GM18867 (cell line): ENCODE data around the gene MAPT.

Experiments
- ATAC-seq: cut with Tn5 transposase; IDR thresholded peaks from one replicate; pipeline ENCODE4 v1.9.1; 2021; ENCODE audit warnings: mild to moderate bottlenecking, moderate library complexity; ENCODE audit not compliant: unreplicated experiment

Gene MAPT

DNA sequence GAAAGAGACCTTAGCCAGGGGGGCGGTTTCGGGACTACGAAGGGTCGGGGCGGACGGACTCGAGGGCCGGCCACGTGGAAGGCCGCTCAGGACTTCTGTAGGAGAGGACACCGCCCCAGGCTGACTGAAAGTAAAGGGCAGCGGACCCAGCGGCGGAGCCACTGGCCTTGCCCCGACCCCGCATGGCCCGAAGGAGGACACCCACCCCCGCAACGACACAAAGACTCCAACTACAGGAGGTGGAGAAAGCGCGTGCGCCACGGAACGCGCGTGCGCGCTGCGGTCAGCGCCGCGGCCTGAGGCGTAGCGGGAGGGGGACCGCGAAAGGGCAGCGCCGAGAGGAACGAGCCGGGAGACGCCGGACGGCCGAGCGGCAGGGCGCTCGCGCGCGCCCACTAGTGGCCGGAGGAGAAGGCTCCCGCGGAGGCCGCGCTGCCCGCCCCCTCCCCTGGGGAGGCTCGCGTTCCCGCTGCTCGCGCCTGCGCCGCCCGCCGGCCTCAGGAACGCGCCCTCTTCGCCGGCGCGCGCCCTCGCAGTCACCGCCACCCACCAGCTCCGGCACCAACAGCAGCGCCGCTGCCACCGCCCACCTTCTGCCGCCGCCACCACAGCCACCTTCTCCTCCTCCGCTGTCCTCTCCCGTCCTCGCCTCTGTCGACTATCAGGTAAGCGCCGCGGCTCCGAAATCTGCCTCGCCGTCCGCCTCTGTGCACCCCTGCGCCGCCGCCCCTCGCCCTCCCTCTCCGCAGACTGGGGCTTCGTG, at the start of gene MAPT:
MAPT (plus strand) TSS at position 533 of the 763 bp plus-strand sequence. CDS start 67,784 bp downstream, outside the sequence.
- ATAC-seq, result peak; percentile 74

DNA sequence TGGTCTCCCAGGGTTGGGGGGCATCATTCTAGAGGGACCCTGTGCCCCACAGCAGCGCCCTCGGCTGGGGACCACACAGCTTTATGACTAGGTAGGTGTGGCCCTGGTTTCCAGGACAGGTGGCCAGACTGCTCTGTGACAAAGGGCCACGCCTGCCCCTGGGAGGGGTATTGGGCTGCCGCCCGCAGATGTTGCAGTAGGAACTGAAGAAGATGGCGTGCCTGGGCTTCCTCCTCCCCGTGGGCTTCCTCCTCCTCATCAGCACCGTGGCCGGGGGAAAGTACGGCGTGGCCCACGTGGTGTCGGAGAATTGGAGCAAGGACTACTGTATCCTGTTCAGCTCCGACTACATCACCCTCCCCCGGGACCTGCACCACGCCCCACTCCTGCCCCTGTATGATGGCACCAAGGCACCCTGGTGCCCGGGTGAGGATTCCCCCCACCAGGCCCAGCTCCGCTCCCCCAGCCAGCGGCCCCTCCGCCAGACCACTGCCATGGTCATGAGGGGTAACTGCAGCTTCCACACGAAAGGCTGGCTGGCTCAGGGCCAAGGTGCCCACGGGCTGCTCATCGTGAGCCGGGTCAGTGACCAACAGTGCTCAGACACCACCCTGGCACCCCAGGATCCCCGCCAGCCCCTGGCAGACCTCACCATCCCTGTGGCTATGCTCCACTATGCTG, 49.5 kb upstream of the MAPT start, which contains the start of gene SPPL2C:
SPPL2C (plus strand) TSS at position 187 of the 681 bp plus-strand sequence; CDS start at position 213, 26 bp downstream.
- ATAC-seq, result no peak

DNA sequence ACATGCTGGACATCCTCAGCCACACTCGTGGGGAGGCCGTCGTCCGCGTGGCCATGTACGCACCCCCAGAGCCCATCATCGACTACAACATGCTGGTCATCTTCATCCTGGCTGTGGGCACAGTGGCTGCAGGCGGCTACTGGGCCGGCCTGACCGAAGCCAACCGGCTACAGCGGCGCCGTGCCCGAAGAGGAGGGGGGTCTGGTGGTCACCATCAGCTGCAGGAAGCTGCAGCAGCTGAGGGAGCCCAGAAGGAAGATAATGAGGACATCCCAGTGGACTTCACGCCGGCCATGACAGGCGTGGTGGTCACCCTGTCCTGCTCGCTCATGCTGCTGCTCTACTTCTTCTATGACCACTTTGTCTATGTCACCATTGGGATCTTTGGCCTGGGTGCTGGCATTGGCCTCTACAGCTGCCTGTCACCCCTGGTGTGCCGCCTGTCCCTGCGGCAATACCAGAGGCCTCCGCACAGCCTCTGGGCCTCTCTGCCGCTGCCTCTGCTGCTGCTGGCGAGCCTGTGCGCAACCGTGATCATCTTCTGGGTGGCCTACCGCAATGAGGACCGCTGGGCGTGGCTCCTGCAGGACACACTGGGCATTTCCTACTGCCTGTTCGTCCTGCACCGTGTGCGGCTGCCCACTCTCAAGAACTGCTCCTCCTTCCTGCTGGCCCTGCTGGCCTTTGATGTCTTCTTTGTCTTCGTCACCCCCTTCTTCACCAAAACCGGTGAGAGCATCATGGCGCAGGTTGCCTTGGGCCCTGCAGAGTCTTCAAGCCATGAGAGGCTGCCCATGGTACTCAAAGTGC, 48.8 kb upstream of the MAPT start:
- no peak for ATAC-seq

DNA sequence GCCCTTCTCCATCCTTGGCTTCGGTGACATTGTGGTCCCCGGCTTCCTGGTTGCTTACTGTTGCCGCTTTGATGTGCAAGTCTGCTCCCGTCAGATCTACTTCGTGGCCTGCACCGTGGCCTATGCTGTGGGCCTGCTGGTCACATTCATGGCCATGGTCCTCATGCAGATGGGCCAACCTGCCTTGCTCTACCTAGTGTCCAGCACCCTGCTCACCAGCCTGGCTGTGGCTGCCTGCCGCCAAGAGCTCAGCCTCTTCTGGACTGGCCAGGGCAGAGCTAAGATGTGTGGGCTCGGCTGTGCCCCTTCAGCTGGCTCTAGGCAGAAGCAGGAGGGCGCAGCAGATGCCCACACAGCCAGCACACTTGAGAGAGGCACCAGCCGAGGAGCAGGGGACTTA, 48.1 kb upstream of the MAPT start:
- no peak for ATAC-seq

DNA sequence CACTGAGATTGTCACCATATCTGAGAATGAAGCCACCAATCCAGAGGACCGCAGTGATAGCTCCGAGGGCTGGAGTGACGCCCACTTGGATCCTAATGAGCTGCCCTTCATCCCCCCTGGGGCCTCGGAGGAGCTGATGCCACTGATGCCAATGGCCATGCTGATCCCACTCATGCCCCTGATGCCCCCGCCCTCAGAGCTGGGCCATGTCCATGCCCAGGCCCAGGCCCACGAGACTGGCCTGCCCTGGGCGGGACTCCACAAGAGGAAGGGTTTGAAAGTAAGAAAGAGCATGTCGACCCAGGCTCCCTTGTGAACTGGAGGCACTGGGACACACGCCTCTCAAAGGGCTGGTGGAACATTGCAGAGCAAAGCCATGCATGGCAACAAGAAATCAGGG, 47.7 kb upstream of the MAPT start:
- ATAC-seq, result no peak

DNA sequence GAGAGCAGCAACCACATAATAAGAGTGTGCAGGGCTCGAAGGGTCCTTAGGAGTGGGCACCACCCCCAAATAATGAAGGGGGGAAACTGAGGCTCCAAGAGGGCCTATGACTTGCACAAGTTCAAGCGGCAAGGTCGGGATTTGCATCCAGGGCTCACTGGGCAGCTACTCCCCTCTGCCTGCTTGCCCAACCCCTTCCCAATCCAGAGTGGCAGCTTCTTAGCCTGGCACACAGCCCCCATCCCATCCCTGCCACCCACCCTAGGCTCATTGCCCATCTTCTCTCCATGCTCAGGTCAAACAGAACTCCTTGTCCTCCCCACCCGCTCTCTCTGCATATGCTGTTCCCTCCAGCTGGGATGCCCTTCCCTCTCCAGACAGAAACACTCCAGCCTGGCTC, 47.3 kb upstream of the MAPT start:
- ATAC-seq, result no peak

DNA sequence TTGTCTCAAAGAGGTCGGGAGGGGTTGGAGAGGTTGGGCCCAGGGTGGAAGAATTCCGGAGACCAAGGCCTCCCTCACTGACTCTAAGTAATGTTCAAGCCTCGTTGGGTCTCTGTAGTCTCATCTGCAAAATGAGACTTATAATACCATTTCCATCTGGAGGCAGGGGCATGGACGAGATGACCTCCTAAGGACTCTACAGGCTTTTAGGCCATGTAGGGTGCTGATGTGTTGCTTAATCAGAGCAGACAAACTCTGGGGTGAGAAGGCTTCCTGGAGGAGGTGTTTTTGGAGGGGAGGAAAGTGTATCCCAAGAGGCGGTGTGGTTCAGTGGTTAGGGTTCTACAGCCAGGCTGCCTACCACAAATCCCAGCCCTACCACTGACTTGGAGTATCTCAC, 46.6 kb upstream of the MAPT start:
- ATAC-seq, result no peak

DNA sequence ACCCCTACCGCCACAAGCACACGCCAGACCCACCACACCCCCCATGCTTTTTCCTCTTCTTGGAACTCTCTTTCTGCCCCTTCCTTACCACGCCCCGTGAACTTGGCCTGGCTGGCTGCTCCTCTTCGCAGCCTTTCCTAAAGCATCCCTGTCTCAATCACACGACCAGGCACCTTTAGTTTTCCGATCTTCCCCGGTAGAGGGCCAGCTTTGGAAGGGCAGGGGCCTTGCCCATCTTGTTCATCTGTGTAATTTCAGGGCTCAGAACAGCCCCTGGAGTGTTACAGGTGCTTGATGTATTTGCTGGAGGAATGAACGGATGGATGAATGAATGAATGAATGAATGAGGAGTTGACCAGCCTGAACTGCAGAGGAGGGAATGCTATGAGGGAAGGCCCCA, 45.9 kb upstream of the MAPT start:
- ATAC-seq, result no peak

DNA sequence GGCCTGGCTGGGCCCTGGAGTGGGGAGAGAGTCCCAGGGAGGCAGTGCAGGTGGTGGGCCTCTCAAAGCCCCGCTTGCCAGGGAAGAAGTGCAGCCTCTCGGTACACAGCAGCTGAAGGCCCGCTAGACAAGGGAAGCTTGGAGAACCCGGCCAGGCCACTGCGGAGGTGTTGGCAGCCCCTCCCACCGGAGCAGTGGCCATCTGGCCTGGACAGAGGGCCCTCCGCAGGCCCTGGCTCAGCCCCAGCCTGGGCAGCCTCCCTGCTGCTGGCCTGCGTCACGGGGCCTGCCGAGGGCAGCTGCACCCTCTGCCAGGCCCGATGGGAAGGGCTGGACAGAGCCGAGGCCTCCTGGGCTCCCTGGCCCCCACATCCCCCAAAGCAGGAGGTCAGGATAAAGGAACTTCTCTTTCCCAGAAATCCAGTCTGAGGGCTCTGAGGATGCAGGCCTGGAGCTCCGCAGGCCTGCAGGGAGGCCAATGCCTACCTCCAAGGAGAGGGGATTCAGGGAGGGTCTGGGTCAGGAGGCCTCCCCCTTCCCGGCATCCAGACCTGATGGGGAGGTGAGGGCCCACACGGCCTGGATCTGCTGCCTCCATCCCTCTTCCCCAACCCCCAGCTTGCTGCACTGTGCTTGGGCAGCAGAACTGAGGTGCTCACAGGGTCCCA, 45.4 kb upstream of the MAPT start:
- ATAC-seq, result no peak

DNA sequence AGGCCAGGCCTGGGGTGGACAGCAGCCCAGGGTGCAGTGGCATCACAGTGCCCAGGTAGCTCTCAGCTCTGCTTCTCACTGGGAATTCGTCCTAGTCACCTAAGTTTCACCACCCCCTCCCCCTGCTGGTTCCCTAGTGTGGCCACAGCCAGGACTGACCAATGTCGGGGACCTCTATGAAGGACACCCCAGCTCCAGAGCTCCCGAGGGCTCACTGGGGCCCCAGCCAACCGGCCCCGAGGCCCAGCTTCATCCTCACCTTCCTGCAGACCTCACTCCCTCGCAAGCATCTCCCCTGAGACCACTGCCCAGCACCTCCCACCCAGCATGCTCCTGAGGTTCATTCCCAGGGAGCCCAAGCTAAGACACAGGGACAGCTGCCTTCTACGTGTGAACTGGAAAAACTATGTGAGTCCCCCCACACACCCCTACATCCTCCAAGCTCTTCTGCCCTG, 44.8 kb upstream of the MAPT start:
- no peak for ATAC-seq

DNA sequence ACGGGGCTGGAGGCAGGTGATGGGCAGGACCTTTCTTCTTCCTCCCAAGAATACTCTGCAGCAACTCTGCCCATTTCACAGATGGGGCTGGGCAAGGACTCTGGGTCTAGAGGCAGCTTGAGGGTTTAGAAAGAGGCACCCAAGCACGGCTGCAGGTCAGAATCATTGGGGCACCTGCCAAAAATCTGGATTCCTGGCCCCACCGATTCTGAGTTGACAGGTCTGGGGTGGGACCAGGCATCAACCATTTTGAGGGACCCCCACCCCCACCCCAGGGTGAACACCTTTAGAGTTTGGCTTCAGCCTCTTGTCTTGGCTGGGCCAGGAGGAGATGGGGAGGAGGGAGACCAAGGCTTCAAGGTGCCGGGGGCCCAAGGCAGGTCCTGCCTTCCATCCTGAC, 44.3 kb upstream of the MAPT start:
- no peak for ATAC-seq

DNA sequence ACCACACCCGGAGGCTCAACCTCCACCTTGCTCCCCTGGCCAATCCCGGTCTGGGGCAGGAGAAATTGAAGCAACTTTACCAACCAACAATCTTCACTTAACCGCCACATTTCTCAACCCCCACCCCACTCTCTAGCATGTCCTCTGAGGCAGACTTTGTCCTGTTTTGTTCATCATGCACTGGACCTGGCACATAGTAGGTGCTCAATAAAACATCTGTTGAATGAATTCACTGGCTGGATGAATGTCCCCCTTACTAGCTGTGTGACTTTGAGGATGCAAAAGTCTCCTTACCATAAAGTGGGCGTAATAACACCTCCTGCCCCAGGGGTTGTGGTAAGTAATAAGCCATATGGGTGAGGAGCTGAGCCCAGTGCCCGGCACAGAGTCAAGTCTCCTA, 43.9 kb upstream of the MAPT start:
- ATAC-seq, result no peak

DNA sequence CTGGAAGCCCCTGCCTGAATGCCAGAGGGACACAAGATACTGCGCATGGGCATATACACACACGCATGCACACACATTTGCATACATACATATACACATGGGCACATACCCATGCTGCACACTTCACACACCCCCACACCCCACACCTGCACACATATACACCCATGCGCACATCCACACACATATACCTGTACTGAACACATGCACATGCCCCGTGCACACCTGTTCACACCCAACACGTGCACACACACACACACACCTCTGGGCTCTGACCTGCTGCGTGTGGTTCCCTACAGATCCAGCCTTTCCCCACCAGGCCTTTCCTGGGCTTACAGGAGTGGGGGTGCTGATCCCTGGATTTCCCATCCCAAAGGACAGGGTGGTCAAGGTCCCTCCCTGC, 43.3 kb upstream of the MAPT start:
- ATAC-seq, result no peak

DNA sequence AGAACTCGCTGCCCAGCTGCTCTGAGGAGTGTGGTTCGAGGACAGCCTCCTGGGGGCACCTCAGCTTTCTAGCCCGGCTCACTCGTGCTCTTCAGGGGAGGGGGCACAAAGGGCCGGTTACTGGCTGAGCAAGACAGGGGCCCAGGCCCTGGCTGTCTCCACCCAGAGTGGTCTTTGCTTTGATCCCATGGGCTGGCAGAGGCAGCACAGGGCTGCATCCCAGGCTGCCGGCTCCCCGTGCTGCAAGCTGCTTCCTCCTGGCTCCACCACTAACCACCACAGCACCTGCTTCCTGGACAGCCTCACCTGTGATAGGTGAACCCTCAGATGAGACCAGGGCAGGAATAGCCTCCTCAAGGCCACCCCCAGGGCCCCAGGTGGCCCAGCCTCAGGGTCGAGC, 42.9 kb upstream of the MAPT start:
- ATAC-seq, result no peak

DNA sequence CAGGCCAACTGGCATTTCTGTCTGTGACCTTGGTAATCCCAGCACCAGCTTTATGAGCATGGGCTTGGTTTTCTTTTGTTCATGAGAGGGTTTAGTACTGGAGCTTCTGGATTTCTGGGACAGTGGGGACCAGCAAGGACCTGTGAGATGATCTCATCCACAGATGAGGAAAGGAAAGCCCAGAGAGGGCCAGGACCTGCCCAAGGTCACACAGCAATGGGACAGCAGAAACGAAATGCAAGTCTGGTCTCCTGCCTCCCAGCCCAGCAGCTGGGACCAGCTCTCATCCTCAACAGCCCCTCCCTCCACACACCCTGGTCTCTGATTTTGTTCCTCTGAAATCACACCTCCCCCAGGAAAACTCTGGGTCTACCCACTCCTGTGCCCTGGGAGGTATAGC, 42.5 kb upstream of the MAPT start:
- ATAC-seq, result no peak

DNA sequence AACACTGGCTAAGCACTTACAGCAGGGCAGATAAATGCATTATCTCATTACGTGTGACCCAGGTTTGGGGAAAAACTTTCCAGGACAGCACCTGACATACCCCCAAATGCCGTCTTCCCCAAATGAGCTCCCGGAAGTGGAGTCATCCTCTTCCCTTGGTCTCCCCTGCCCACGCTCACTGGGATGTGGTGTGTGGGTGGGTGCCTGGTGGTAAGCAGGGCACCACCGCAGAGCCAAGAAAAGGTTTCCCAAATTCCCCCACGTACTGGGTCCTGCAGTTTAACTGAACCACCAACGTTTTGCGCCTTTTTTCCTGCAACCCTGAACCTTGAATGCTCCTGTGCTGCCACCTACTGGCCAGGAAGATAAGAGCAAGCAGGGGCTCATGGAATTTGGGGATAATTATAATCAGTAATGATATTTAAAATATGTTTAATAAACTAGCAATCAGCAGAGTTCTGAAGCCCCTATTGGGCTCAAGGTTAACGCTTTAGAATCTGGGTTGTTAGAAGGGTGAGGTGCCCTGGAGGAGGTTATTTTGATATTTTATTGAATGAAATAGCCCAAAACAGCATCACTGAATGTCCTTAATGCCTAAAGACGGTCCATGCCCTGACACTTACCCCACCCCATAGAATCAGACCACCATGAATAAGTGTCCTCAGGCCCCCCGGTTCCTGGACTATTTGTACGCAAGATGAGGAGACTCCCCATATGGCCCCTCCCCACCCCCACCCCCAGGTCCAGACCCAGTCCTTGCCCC, 41.6 kb upstream of the MAPT start:
- ATAC-seq, result no peak

DNA sequence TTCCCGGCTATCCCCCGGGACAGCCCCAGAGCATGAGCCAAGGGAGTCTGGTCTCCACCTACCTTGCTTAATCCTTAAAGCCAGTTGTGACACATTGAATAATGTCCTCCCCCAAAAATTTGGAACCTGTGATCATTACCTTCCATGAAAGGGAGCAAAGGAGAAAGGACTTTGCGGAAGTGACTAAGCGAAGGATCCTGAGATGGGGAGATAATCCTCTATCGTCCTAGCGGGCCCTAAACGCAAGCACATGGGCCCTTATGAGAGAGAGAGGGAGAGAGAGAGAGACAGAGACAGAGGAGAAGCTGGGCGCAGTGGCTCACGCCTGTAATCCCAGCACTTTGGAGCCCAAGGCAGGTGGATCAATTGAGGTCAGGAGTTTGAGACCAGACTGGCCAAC, 40.1 kb upstream of the MAPT start:
- no peak for ATAC-seq

DNA sequence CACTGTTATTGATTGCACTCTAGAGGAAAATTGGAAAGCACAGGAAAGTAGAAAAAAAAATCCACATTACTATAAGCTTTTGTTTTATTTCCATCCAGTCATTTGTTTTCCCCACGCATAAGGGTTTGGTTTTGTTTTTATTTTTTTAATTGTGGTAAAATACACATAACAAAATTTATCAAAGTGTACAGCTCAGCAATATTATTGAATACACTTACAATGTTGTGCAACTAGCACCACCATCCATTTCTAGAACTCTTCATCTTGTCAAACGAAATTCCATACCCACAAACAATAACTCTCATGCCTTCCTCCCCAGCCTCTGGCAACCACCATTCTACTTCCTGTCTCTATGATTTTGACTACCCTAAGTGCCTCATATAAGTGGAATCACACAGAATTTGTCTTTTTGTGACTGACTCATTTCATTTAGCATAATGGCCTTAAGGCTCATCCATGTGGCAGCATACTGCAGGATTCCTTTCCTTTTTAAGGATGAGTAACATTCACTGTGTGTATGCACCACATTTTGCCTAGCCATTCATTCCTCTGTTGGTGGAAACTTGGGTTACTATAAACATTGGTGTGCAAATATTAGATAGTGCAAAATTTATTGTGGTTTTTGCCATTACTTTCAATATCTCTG, 38.5 kb upstream of the MAPT start:
- ATAC-seq, result no peak

DNA sequence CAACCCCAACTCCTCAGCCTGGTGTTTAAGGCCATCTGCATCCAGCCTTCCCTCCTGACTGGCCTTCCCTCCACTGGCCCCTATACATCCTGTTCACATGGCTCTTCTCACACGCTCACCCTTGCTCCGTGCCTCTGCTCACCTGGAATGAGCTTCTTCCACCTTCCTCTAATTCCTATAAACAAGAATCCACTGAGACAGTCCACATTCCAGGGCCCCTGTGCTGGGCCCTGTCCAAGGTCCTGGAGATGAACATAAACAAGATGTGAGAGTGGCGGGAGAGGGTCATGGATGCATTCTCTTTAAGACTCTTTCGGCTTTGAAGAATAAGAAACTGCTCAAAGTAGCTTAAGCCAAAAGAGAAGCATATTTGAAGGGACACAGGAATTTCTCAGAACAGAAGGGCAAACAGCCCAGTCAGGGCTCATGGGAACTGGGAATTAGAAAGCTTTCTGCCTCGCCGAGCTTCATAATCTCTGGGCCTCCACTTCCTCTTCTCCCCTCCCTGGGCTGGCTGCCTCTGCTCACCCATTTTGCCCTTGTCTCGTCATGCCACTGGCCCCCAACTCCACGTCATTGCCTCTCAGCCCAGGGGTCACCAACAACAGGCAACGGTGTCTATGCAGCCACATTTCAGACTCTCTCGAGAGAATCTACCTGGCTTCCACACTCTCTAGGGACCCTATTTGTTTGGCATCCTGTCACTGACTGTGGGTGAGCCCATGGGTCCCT, 36.2 kb upstream of the MAPT start:
- no peak for ATAC-seq
